ENCODE results near the gene LCE1E.

DNA sequence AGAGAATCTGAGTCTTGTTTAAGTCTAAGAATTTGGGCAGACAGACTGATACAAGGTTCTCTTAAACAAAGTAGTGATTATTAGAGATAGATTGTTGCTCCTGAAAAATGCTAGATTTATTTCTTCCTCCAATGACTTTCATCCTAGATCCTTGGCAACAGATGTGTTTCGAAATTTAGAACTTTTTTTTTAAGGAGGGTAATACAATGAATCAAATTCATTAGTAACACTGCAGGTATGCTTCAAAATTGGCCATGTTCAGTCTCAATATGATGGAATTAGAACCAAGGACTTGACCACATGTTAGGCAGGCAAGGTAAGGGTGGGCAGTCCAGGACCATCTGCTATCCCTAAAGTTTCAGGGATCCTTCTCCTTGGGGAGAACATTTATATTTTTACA, 15.6 kb upstream of the LCE1E start:
- TF ChIP-seq, protein P1, sequence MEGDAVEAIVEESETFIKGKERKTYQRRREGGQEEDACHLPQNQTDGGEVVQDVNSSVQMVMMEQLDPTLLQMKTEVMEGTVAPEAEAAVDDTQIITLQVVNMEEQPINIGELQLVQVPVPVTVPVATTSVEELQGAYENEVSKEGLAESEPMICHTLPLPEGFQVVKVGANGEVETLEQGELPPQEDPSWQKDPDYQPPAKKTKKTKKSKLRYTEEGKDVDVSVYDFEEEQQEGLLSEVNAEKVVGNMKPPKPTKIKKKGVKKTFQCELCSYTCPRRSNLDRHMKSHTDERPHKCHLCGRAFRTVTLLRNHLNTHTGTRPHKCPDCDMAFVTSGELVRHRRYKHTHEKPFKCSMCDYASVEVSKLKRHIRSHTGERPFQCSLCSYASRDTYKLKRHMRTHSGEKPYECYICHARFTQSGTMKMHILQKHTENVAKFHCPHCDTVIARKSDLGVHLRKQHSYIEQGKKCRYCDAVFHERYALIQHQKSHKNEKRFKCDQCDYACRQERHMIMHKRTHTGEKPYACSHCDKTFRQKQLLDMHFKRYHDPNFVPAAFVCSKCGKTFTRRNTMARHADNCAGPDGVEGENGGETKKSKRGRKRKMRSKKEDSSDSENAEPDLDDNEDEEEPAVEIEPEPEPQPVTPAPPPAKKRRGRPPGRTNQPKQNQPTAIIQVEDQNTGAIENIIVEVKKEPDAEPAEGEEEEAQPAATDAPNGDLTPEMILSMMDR (IDR thresholded peaks at IDR 0.05), result no peak
- TF ChIP-seq POLR2A (IDR thresholded peaks at IDR 0.05), result no peak
